Keratinocyte (primary cell): ENCODE results near the gene PRRT3. TPM values are rescaled to one million over a fixed set of nuclear protein-coding genes. Genes with fewer than 3 reads are reported as not detected.

Experiments
- DNase-seq: peaks from one replicate; pipeline ENCODE4 v3.0.0-alpha.2; 2011; ENCODE audit warnings: low read depth, missing footprints, low spot score
- FAIRE-seq: peaks from 2 replicates; lab custom pipeline; 2011; peaks lifted over from hg19 to GRCh38; lab: Jason Lieb, UNC
- H2AFZ ChIP-seq: 2 replicates; pipeline ENCODE4 v1.6.0; 2012; ENCODE audit warnings: low read length, control low read depth, inconsistent platforms; ENCODE audit not compliant: control insufficient read depth
- H3K27ac ChIP-seq: 2 replicates; pipeline ENCODE4 v1.5.1; 2011; ENCODE audit warnings: low read length; ENCODE audit not compliant: control insufficient read depth, insufficient read depth
- H3K27me3 ChIP-seq: 3 replicates; pipeline ENCODE4 v1.6.0; 2011; ENCODE audit warnings: low read length; ENCODE audit not compliant: control insufficient read depth, insufficient read depth; ENCODE audit errors: extremely low read depth
- H3K36me3 ChIP-seq, 2 experiments: 2 replicates in 1 of 2; 3 replicates in 1 of 2; pipeline ENCODE4 v1.5.1; 2011; ENCODE audit warnings: low read length in 2 of 2, mild to moderate bottlenecking in 1 of 2; ENCODE audit not compliant: control insufficient read depth in 2 of 2, insufficient read depth in 2 of 2; ENCODE audit errors: extremely low read depth in 1 of 2
- H3K4me1 ChIP-seq: 3 replicates; pipeline ENCODE4 v1.5.1; 2011; ENCODE audit warnings: low read length; ENCODE audit not compliant: control insufficient read depth, insufficient read depth; ENCODE audit errors: extremely low read depth
- H3K4me2 ChIP-seq: 3 replicates; pipeline ENCODE4 v1.6.0; 2011; ENCODE audit warnings: low read depth, low read length; ENCODE audit not compliant: control insufficient read depth, insufficient read depth; ENCODE audit errors: extremely low read depth
- H3K4me3 ChIP-seq, 3 experiments: fragments of 200-600 bp in 1 of 3; sonication (generic) in 1 of 3; 2 replicates in 2 of 3; 3 replicates in 1 of 3; pipeline ENCODE4 v1.5.1; 2011 to 2016; ENCODE audit warnings: low read length in 3 of 3, mild to moderate bottlenecking in 3 of 3, control low read depth in 2 of 3, inconsistent platforms in 1 of 3, low read depth in 1 of 3, mixed read lengths in 1 of 3, mixed run types in 1 of 3, moderate library complexity in 1 of 3; ENCODE audit not compliant: control insufficient read depth in 2 of 3, insufficient read depth in 2 of 3; ENCODE audit errors: extremely low read depth in 1 of 3
- H3K79me2 ChIP-seq: 2 replicates; pipeline ENCODE4 v1.6.0; 2012; ENCODE audit warnings: low read length; ENCODE audit not compliant: control insufficient read depth, insufficient read depth
- H3K9ac ChIP-seq: 3 replicates; pipeline ENCODE4 v1.6.0; 2011; ENCODE audit warnings: low read length; ENCODE audit not compliant: control insufficient read depth, insufficient read depth; ENCODE audit errors: extremely low read depth
- H3K9me1 ChIP-seq: 3 replicates; pipeline ENCODE4 v1.6.0; 2011; ENCODE audit warnings: low read length; ENCODE audit not compliant: control insufficient read depth, insufficient read depth; ENCODE audit errors: extremely low read depth
- H3K9me3 ChIP-seq: 2 replicates; pipeline ENCODE4 v1.5.1; 2012; ENCODE audit warnings: low read depth, low read length; ENCODE audit not compliant: control insufficient read depth
- H4K20me1 ChIP-seq: 3 replicates; pipeline ENCODE4 v1.6.0; 2011; ENCODE audit warnings: low read length; ENCODE audit not compliant: control insufficient read depth, insufficient read depth; ENCODE audit errors: extremely low read depth
- EZH2 ChIP-seq: IDR thresholded peaks from one replicate; pipeline ENCODE4 v1.6.1; 2012; ENCODE audit warnings: inconsistent platforms, mild to moderate bottlenecking, low read length, moderate library complexity
- dilution Hi-C: fragments of 300-500 bp; cut with MboI; formaldehyde crosslinking; loops from one replicate; pipeline ENCODE4 v1.7.0; 2020; ENCODE audit warnings: low sequenced_read_pairs; ENCODE audit not compliant: extremely low pct_ligation_motif_present
- polyA plus RNA-seq, 5 experiments: library from polyadenylated mRNA; depleted of rRNA in 3 of 5; stranded (reverse) in 3 of 5; stranded (forward) in 1 of 5; unstranded in 1 of 5; fragments of >200 nt; gene quantifications; 1 replicate in 1 of 5; 2 replicates in 3 of 5; 3 replicates in 1 of 5; pipeline versions ENCODE4 v1.2.1 to v1.2.3, GENCODE V29; 2011 to 2012; ENCODE audit warnings: missing spikeins in 2 of 5, low read depth in 1 of 5, low replicate concordance in 1 of 5
- TF ChIP-seq, protein P1 (sequence below), 3 experiments: IDR thresholded peaks in 1 of 3; conservative IDR thresholded peaks in 1 of 3; optimal IDR thresholded peaks in 1 of 3; 2 replicates in 2 of 3; 3 replicates in 1 of 3; pipeline versions ENCODE3 to v1.5.1; 2011; ENCODE audit warnings: low read length in 3 of 3, mild to moderate bottlenecking in 3 of 3, moderate library complexity in 2 of 3, control low read depth in 1 of 3, inconsistent platforms in 1 of 3; ENCODE audit not compliant: insufficient read depth in 2 of 3; ENCODE audit errors: extremely low read depth in 1 of 3

The PRRT3 gene
- polyA plus RNA-seq, 1 donor (not counting 4 experiments of a cell fraction or from before 2014, with no cell fraction given), result 0.22 TPM

DNA sequence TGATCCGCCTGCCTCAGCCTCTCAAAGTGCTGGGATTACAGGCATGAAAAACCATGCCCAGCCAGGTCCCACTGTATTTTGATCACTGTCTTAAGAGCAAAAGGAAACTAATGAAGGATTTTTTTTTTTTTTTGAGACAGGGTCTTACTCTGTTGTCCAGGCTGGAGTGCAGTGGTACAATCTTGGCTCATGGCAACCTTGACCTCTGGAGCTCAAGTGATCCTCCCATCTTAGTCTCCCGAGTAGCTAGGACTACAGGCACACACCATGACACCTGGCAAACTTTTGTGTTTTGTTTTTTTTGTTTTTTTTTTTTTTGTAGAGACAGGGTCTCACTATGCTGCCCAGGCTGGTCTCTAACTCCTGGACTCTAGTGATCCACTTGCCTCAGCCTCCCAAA, 28.0 kb upstream of the PRRT3 start:
- dilution Hi-C loops, result no loop called here
- Histone ChIP-seq H3K79me2 (peaks cover 29% of the 10 kb centered on the region), H2AFZ (no peak overlapping the region), H3K4me3 (no peak overlapping the region), H3K36me3 (peaks cover 6 to 11% of the 10 kb centered on the region in 2 experiments), H3K4me1 (peaks cover 31% of the 10 kb centered on the region), H3K9ac (no peak overlapping the region), H3K4me2 (no peak overlapping the region), H3K27me3 (no peaks in the 10 kb centered on the region), H3K27ac (no peak overlapping the region), H4K20me1 (no peaks in the 10 kb centered on the region), H3K9me1 (peaks cover 4% of the 10 kb centered on the region), H3K9me3 (no peaks in the 10 kb centered on the region)
- TF ChIP-seq, protein P1, sequence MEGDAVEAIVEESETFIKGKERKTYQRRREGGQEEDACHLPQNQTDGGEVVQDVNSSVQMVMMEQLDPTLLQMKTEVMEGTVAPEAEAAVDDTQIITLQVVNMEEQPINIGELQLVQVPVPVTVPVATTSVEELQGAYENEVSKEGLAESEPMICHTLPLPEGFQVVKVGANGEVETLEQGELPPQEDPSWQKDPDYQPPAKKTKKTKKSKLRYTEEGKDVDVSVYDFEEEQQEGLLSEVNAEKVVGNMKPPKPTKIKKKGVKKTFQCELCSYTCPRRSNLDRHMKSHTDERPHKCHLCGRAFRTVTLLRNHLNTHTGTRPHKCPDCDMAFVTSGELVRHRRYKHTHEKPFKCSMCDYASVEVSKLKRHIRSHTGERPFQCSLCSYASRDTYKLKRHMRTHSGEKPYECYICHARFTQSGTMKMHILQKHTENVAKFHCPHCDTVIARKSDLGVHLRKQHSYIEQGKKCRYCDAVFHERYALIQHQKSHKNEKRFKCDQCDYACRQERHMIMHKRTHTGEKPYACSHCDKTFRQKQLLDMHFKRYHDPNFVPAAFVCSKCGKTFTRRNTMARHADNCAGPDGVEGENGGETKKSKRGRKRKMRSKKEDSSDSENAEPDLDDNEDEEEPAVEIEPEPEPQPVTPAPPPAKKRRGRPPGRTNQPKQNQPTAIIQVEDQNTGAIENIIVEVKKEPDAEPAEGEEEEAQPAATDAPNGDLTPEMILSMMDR (optimal IDR thresholded peaks at IDR 0.05 in 1 of 3, IDR thresholded peaks at IDR 0.05 in 1 of 3, conservative IDR thresholded peaks at IDR 0.05 in 1 of 3; ENCODE audit: extremely low read depth in 1 of 3, insufficient read depth in 2 of 3, low read length in 3 of 3), result no peak
- no peak for TF ChIP-seq EZH2
- no peak for DNase-seq
- no peak for FAIRE-seq

DNA sequence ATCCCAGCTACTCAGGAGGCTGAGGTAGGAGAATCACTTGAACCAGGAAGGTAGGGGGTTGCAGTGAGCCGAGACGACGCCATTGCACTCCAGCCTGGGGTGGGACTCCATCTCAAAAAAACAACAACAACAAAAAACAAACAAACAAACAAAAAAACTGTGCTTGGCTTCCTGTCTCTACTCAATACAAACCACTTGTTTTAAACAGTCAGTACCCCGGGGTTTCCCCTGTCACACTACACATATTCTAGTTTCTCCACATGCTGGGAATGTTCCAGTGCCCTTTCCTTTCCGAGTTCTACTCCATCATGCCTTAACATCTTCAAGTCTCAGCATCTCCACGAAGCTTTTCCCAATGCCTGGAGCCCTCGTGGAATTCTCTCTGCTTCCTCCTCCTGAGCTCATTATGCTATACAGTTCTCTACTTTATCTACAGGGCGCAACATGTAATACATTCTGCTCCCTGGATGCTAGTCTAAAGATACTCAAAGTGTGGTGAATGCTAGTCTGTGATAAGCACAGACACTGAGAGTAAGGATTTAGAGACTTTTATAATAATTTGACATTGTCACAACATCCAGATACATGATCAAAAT, 26.6 kb upstream of the PRRT3 start:
- H4K20me1 ChIP-seq, result no peaks in the 10 kb centered on the region
- H3K4me2 ChIP-seq, result no peak overlapping the region
- TF ChIP-seq EZH2, result no peak
- TF ChIP-seq, protein P1 (optimal IDR thresholded peaks at IDR 0.05 in 1 of 3, IDR thresholded peaks at IDR 0.05 in 1 of 3, conservative IDR thresholded peaks at IDR 0.05 in 1 of 3; ENCODE audit: extremely low read depth in 1 of 3, insufficient read depth in 2 of 3, low read length in 3 of 3), result no peak
- H3K79me2 ChIP-seq, result peaks cover 22% of the 10 kb centered on the region
- H3K27me3 ChIP-seq, result no peaks in the 10 kb centered on the region
- no peaks in the 10 kb centered on the region for H3K9me3 ChIP-seq
- DNase-seq (no peak), FAIRE-seq (no peak)
- no peak overlapping the region for H2AFZ ChIP-seq
- peaks cover 29% of the 10 kb centered on the region for H3K4me1 ChIP-seq
- peaks cover 13% of the 10 kb centered on the region in 2 experiments for H3K36me3 ChIP-seq
- H3K4me3 ChIP-seq, result no peak overlapping the region
- peaks cover 4% of the 10 kb centered on the region for H3K9me1 ChIP-seq
- dilution Hi-C loops, result no loop called here
- H3K27ac ChIP-seq, result no peak overlapping the region
- H3K9ac ChIP-seq, result no peak overlapping the region
